OCI-LY1 (cell line): ENCODE results near the gene PCNX1.
"Not testable (repeated sequence)": the region's sequence is repeated elsewhere in the genome, so short reads cannot be mapped to it uniquely, and the experiment has no call there.

ENCODE experiments used
- H2AFZ ChIP-seq: fragments of 200-600 bp; sonication (generic), shearing (Covaris generic); 2 replicates; pipeline ENCODE4 v1.6.0; 2014; ENCODE audit warnings: antibody characterized with exemption, mild to moderate bottlenecking, low read length
- H3F3A ChIP-seq: fragments of 200-600 bp; sonication (generic), shearing (Covaris generic); 2 replicates; pipeline ENCODE4 v1.6.0; 2014; ENCODE audit warnings: mild to moderate bottlenecking, antibody characterized with exemption, low read length, moderate library complexity; ENCODE audit not compliant: insufficient read depth
- H3K27ac ChIP-seq: fragments of 200-600 bp; sonication (generic); 2 replicates; pipeline ENCODE4 v1.5.1; 2014; ENCODE audit warnings: low read length, mixed run types, mild to moderate bottlenecking, low read depth; ENCODE audit not compliant: poor library complexity, severe bottlenecking
- H3K27me3 ChIP-seq: fragments of 200-600 bp; sonication (generic); 2 replicates; pipeline ENCODE4 v1.6.0; 2014; ENCODE audit warnings: antibody characterized with exemption, mild to moderate bottlenecking, low read length, moderate library complexity; ENCODE audit not compliant: insufficient read depth
- H3K36me3 ChIP-seq: fragments of 200-600 bp; sonication (generic); 2 replicates; pipeline ENCODE4 v1.6.1; 2014; ENCODE audit warnings: mild to moderate bottlenecking, antibody characterized with exemption, low read length, moderate library complexity, mixed read lengths; ENCODE audit not compliant: insufficient read depth
- H3K4me1 ChIP-seq: fragments of 200-600 bp; sonication (generic); 2 replicates; pipeline ENCODE4 v1.5.1; 2014; ENCODE audit warnings: mild to moderate bottlenecking, low read length, moderate library complexity; ENCODE audit not compliant: insufficient read depth, severe bottlenecking
- H3K4me2 ChIP-seq: fragments of 200-600 bp; sonication (generic), shearing (Covaris generic); 2 replicates; pipeline ENCODE4 v1.6.1; 2014; ENCODE audit warnings: low read length
- H3K4me3 ChIP-seq: fragments of 200-600 bp; sonication (generic); 2 replicates; pipeline ENCODE4 v1.5.1; 2014; ENCODE audit warnings: low read length, low read depth, mild to moderate bottlenecking, mixed read lengths; ENCODE audit not compliant: poor library complexity, severe bottlenecking
- H3K79me2 ChIP-seq: fragments of 200-600 bp; shearing (Covaris generic); 2 replicates; pipeline ENCODE4 v1.6.1; 2016; ENCODE audit warnings: mixed run types, low read length, mixed read lengths; ENCODE audit not compliant: insufficient read depth
- H3K9ac ChIP-seq: fragments of 200-600 bp; sonication (generic), shearing (Covaris generic); 2 replicates; pipeline ENCODE4 v1.6.1; 2014; ENCODE audit warnings: mild to moderate bottlenecking, low read length, mixed read lengths
- H3K9me2 ChIP-seq: fragments of 200-600 bp; sonication (generic), shearing (Covaris generic); 2 replicates; pipeline ENCODE4 v1.6.1; 2014; ENCODE audit warnings: low read depth, mild to moderate bottlenecking, low read length, mixed read lengths
- H3K9me3 ChIP-seq: fragments of 200-600 bp; shearing (Covaris generic); 2 replicates; pipeline ENCODE4 v1.6.1; 2014; ENCODE audit warnings: low read length, mixed read lengths
- H4K20me1 ChIP-seq: fragments of 200-600 bp; sonication (generic), shearing (Covaris generic); 2 replicates; pipeline ENCODE4 v1.6.0; 2016; ENCODE audit warnings: mild to moderate bottlenecking, low read length; ENCODE audit not compliant: insufficient read depth
- EZH2 ChIP-seq: fragments of 200-600 bp; sonication (generic), shearing (Covaris generic); IDR thresholded peaks from 2 replicates; pipeline ENCODE4 v1.8.0; 2017; ENCODE audit warnings: borderline replicate concordance, mixed run types, mild to moderate bottlenecking, antibody characterized with exemption, low read length, moderate library complexity, mixed read lengths
- TF ChIP-seq, protein P1 (sequence below): fragments of 200-600 bp; sonication (generic), shearing (Covaris generic); IDR thresholded peaks from 2 replicates; pipeline ENCODE4 v1.5.1; 2017; ENCODE audit warnings: mild to moderate bottlenecking, antibody characterized with exemption, low read length, moderate library complexity, mixed read lengths

Gene PCNX1

DNA sequence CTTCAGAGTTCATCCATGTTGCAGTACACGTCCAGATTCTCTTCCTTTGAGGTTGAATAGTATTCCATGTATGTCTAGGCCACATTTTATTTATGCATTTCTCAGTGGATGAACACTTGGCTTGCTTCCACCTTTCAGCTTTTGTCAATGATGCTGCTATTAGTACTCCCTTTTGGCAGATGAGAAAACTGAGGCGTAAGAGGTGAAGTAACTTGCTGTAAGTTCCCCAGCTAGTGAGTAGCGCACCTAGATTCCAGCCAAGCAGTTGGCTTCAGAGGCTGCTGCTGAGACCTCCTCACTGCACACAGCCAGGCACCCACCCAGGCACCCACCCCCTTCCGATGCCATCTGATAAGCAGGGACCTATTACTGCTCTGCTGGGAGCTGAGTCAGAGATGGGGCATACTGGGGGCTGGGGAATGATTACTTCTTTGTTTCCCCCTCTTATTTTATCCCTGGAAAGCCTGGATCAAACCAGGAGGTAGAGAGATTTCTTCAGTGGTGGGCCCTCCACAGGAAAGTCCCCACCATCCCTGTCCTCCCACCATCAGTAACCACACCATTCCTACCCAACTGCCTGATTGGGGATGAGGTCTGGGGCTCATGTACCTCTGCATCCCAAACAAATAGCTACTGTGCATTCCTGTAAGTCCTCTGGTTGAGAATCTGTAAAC, 234.6 kb downstream of the PCNX1 start:
- Histone ChIP-seq H2AFZ (no peak overlapping the region), H3K9me2 (no peaks in the 10 kb centered on the region), H3K79me2 (no peaks in the 10 kb centered on the region), H3K27ac (no peak overlapping the region), H3K4me2 (no peak overlapping the region), H4K20me1 (no peaks in the 10 kb centered on the region), H3K9me3 (no peaks in the 10 kb centered on the region), H3F3A (no peaks in the 10 kb centered on the region), H3K27me3 (no peaks in the 10 kb centered on the region), H3K4me1 (peaks cover 5% of the 10 kb centered on the region), H3K4me3 (no peak overlapping the region), H3K9ac (no peak overlapping the region), H3K36me3 (no peaks in the 10 kb centered on the region)
- TF ChIP-seq, protein P1, sequence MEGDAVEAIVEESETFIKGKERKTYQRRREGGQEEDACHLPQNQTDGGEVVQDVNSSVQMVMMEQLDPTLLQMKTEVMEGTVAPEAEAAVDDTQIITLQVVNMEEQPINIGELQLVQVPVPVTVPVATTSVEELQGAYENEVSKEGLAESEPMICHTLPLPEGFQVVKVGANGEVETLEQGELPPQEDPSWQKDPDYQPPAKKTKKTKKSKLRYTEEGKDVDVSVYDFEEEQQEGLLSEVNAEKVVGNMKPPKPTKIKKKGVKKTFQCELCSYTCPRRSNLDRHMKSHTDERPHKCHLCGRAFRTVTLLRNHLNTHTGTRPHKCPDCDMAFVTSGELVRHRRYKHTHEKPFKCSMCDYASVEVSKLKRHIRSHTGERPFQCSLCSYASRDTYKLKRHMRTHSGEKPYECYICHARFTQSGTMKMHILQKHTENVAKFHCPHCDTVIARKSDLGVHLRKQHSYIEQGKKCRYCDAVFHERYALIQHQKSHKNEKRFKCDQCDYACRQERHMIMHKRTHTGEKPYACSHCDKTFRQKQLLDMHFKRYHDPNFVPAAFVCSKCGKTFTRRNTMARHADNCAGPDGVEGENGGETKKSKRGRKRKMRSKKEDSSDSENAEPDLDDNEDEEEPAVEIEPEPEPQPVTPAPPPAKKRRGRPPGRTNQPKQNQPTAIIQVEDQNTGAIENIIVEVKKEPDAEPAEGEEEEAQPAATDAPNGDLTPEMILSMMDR = no peak
- no peak for TF ChIP-seq EZH2

DNA sequence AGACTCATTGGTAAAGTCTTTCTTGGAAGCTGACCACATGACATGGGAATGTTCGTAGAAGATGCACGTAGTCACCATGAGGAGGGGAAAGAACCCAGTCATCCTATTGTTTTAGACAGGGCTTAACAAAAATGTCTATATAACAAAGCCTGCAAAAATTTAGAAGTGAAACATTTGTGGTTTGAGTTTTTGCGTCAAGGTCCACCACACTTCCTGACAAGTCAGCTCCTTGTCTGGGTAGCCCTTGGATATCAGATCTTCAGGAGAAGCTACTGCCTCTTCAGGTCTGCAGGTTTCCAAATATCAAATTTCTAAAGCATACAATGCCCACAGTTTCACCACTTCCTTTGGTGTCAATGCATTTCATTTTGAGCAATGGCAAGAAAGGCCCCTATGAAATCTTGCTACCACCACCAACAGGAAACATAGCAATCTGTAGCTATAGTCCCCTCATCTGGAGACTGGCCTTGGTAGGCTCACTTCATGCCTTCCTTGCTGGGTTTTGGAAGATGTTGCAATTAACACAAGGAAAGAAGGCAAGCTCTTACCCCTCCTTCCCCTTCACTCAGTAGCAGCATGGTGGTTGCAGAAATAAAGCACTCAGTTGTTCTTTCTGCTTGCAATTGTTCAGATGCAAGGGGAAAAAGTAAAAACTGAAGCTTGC, 235.2 kb downstream of the PCNX1 start:
- TF ChIP-seq EZH2 = no peak
- TF ChIP-seq, protein P1 = no peak
- H3K36me3 ChIP-seq = no peaks in the 10 kb centered on the region
- H3K9me3 ChIP-seq = no peaks in the 10 kb centered on the region
- H3K9ac ChIP-seq = no peak overlapping the region
- H3K4me1 ChIP-seq = peaks cover 5% of the 10 kb centered on the region
- no peaks in the 10 kb centered on the region for H4K20me1 ChIP-seq
- no peaks in the 10 kb centered on the region for H3K9me2 ChIP-seq
- no peaks in the 10 kb centered on the region for H3K79me2 ChIP-seq
- no peaks in the 10 kb centered on the region for H3K27me3 ChIP-seq
- no peak overlapping the region for H3K4me3 ChIP-seq
- H3K27ac ChIP-seq = no peak overlapping the region
- H2AFZ ChIP-seq = no peak overlapping the region
- no peak overlapping the region for H3K4me2 ChIP-seq
- H3F3A ChIP-seq = no peaks in the 10 kb centered on the region

DNA sequence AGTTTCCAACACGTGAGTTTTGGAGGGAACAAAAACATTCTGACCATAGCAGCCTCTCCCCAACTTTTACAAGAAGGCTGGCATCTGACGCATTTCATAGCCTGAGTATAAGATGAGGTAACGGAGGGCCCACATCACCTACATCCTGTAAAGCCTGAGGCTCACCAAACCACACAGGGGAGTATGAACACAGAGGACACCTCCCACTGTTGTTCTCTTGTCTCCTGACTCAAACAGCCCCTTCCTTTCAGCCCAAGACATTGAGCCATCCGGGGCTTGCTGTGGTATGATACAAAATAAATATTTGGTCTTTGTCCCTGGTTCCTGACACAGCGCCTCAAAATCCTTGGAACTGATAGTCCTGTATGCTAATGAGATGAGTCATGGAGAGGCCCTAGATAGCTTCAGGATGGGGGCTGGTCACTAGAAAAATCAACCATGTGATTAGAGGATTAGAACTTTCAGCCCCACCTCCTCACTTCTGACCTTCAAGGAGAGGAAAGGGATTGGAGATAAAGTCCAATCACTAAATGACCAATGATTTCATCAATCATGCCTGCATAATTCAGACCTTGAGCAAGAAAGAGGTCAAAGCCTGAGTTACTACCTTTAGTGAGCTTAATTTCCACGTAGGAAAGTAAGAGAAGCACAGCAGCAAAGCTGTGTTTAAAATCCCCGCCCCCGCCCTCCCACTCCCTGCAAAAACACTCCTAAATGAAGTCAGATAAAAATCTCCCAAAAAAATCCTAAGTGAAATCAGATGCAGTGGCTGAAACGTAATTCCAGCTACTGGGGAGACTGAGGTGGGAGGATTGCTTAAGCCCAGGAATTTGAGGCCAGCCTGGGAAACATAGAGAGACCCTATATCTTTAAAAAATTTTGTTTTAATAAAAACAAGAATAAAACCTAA, 236.4 kb downstream of the PCNX1 start:
- no peak overlapping the region for H2AFZ ChIP-seq
- no peak overlapping the region for H3K9ac ChIP-seq
- no peaks in the 10 kb centered on the region for H3K9me3 ChIP-seq
- no peak overlapping the region for H3K4me2 ChIP-seq
- H4K20me1 ChIP-seq = no peaks in the 10 kb centered on the region
- H3K4me3 ChIP-seq = no peak overlapping the region
- H3K36me3 ChIP-seq = no peaks in the 10 kb centered on the region
- no peaks in the 10 kb centered on the region for H3F3A ChIP-seq
- H3K27me3 ChIP-seq = no peaks in the 10 kb centered on the region
- no peak for TF ChIP-seq EZH2
- TF ChIP-seq, protein P1 = no peak
- peaks cover 5% of the 10 kb centered on the region for H3K4me1 ChIP-seq
- H3K27ac ChIP-seq = no peak overlapping the region
- no peaks in the 10 kb centered on the region for H3K9me2 ChIP-seq
- no peaks in the 10 kb centered on the region for H3K79me2 ChIP-seq

DNA sequence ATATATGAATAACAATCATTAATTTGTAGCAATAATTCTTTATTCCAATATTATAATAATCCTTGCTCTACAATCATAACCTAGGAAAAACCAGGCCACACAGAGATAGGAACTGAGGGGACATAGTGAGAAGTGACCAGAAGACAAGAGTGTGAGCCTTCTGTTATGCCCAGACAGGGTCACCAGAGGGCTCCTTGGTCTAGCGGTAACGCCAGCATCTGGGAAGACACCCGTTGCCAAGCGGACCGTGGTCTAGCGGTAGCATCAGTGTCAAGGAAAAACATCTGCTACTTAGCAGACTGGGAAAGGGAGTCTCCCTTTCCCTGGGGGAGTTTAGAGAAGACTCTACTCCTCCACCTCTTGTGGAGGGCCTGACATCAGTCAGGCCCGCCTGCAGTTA, 240.1 kb downstream of the PCNX1 start:
- H3K27me3 ChIP-seq, H3F3A ChIP-seq, H3K36me3 ChIP-seq, H3K79me2 ChIP-seq, H3K4me3 ChIP-seq, H3K4me1 ChIP-seq, H3K27ac ChIP-seq, H3K4me2 ChIP-seq, H4K20me1 ChIP-seq, H3K9ac ChIP-seq, H3K9me2 ChIP-seq, H2AFZ ChIP-seq, H3K9me3 ChIP-seq: not testable (repeated sequence)
